HG03039 (cell line): ENCODE results near the gene C6orf89.

ENCODE experiments used
- ATAC-seq: cut with Tn5 transposase; IDR thresholded peaks from one replicate; pipeline ENCODE4 v1.9.1; 2021; ENCODE audit warnings: mild to moderate bottlenecking, moderate library complexity; ENCODE audit not compliant: unreplicated experiment

C6orf89 gene

GRCh38 chr6:36967301-36967700 lies 81.5 kb downstream of the C6orf89 start:
- no peak for ATAC-seq

DNA sequence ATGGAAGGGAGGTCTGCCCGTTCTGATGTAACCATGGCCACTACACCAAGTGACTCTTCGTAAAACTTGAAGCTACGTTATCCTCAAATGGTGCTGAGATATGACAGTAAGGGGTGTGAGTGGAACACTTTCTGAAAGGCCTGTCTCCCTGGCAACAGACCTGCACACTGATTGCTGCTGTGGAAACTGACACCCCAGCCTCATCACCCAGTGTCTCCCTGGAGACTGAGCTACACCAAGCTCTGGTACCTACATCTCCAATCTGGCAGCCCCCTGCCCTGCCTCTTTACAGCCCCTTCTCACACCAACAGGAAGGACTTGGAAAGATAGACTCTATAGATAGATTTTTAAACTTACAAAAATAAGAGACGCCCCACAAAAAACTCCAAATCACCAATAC lies 82.0 kb downstream of the C6orf89 start:
- ATAC-seq = no peak

GRCh38 chr6:36968266-36968977 lies 82.7 kb downstream of the C6orf89 start:
- no peak for ATAC-seq

- no peak for ATAC-seq
Observed at GRCh38 chr6:36969240-36969691, 83.5 kb downstream of the C6orf89 start.

GRCh38 chr6:36969988-36970891 lies 84.5 kb downstream of the C6orf89 start:
- no peak for ATAC-seq

DNA sequence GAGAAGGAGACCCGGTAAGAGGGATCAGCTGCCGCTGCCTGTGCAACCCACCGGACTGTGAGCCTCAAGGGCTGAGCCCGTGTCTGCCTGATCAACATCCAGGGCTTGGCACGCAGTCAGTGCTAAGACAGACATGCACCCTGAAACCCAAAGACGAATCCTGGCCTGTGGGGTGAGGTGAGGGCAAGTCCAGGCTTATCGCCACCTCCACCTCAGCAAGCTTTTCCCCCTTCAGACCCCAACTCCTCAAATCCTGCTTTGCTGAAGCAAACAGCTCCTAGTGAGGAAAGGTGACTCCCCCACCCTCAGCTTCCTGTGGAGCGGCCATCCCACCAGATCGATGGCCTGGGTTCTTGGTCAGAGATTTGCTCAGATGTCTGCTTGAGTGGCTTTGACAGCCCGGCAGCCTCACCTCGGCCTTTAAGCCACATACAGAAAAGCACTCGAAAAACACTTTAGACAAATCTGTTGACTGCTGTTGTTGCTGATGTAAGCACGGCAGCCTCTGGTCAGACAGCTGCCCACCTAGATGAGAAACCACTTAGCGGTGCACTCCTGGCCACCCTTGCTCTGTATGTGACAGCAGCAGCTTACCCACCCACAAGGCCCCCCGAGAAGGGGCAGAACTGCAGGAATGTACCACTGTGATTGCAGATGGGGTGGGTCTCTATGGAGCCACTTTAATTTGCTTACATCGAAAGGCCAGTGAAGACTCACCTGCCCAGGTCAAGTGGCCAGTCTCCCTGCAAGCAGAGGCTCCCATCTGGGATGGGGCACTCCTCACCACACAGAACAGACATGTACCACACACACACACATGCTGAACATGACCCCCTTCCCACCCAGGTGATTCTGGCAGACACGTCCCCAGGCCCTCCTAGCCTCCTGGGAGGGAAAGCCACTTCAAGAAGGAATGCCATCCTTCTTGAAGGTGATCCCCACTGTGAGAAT lies 85.4 kb downstream of the C6orf89 start:
- no peak for ATAC-seq

- ATAC-seq = no peak
Observed at GRCh38 chr6:36971921-36972673, 86.3 kb downstream of the C6orf89 start.

DNA sequence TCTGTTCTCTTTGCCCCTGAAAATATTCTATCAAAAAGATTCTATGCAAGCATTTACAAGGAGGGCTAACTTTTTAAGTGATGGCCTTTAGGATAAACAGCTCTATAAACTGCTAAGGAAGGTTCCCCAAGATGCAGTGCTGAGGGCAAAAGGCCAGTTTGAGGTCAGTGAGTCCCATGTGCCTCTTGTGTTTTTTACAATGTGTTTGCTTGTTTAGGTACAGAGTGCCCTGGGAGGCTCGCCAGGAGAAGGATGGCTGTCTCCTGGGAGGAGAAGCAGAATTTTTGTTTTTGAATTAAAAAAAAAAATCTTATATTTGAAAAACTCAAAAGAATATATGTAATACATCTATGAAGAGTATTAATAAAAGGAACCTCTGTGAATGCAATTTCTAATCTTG lies 87.4 kb downstream of the C6orf89 start:
- no peak for ATAC-seq

DNA sequence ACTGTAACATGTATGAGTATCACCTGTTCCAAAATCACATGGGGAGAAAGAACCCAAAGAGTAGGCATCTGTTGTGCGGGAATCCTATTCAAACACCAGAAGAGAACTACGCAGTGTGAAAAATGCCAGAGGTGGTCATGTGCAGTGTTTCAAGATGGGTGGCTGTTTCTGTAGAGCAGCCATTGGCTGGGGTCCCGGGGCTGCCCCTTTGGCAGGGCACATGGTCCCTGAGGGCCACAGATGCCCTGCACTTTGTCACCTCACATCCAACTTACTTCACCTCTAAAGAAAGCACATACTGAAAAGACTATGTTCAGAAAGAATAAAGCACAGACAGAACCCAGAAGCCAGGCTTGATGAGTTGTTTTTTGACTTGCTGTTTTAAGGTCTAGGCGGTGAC lies 87.9 kb downstream of the C6orf89 start:
- no peak for ATAC-seq

- ATAC-seq = no peak
Observed at GRCh38 chr6:36975231-36976006, 89.7 kb downstream of the C6orf89 start.

GRCh38 chr6:36976007-36976264 lies 90.2 kb downstream of the C6orf89 start:
- no peak for ATAC-seq

DNA sequence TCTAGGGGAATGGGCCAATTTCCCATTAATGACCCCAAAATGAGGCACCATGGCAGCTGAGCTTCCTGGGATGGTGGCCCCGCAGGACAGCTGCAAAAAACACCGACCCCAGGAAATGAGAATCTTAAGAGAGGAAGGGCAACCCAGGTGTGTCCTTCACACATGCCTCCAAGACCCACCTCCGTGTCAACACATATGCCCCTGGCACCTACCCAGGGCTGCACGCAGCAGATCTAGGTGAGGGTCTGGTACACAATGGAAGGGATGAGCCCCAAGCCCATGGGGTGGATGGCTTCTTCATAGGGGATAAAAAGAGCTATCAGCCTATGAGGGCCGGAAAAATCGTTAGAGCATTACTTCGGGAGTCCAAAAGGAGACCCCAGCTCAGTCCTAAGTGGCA lies 90.8 kb downstream of the C6orf89 start:
- no peak for ATAC-seq

GRCh38 chr6:36976931-36977330 lies 91.2 kb downstream of the C6orf89 start:
- no peak for ATAC-seq

DNA sequence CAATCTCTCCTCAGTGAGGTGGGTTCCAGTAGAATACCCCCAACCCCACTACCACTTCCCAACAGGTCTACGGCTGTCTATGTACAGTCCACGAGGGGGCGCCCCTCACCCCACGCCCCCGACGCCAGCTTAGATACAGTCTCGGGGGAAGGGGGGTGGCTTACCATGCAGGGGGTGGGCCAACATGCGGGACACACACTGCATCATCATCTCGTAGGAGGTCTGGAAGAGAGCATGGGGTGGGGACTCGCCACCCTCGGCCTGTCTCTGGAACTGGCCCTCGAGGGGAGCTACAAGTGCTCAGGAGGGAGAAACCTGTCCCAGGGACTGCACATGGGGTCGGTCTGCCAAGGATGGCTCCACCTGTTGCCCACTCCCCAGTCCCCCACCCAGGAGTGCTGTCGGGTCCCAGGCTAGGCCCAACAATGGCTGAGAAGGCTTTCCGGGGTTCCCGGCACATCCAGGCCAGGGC lies 91.8 kb downstream of the C6orf89 start:
- no peak for ATAC-seq
